ENCODE measurements around the gene TOB1.
"Not testable (repeated sequence)": the region's sequence is repeated elsewhere in the genome, so short reads cannot be mapped to it uniquely, and the experiment has no call there.

The TOB1 gene

DNA sequence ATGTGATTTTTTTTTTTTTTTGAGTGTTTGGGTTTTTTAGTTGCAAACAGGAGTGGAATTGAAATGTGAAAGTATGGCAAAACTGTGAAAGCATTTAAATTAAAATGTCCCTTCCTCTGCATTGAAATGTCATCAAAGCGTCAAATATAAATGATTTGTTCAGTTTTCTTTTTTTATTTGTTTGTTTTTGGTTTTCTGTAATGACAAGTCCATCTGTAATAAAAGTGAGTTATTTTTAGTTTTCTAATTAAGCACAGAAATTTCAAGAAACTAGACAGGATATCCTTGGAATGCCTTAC lies 1.9 kb upstream of the TOB1 start:
- no peak for DNase-seq (ENCODE audit: low spot score)

DNA sequence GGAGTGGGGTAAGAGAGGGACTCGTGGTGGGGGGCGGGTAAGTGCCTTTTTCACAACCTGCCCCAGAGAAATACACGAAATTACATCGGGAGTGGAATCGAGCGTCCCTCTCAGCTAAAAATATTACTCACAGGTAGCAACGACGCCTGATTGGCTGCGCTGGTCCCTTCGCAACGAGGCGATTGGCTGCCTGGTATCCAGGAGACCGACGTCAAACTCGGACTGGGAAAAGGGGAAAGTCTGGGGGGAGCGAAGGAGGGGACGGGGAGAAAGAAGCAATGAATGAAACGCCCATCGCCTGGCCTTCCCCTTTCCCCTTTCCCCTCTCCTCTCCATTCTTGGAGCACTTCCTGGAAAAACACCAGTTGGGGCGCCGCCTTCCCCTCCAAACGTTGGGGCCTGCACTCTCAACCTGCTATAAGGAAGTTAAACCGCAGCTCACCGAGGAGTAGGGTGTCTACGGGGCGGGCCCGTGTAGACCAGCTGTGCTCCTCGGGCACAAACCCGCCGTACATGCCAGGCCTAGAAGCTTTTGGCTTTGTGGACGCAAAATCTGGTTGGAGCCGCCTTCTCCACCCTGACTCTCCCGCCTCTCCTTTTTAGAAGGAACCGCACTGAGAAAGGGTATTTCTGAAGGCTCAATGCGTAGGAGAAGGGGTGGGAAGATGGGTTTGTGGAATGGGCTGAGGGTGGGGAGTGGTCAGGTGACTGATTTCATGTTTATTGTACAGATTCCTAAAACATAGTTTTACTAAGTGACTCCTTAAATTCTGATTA lies 1.4 kb upstream of the TOB1 start:
- peak; percentile 91 for DNase-seq (ENCODE audit: low spot score)

DNA sequence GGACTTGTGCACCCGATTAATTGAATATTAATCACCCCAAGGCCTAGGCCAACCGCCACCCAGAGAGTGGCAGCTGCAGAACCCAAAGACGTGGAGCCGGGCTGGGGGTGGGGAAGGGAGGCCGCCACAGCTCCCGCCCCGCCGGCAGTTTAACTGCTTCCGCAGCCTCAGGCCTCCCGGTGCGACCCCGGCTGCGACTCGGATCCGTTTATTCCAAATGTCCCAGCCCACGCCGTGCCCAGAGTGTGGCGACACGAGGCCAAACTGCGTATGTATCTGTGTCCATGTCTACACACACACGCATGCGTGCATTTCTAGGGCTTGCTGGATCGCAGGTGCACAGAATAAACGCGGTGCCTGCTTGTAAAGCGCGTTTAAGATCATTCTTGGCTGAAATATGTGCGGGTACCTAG lies 802 bp upstream of the TOB1 start:
- DNase-seq (ENCODE audit: low spot score) = no peak

DNA sequence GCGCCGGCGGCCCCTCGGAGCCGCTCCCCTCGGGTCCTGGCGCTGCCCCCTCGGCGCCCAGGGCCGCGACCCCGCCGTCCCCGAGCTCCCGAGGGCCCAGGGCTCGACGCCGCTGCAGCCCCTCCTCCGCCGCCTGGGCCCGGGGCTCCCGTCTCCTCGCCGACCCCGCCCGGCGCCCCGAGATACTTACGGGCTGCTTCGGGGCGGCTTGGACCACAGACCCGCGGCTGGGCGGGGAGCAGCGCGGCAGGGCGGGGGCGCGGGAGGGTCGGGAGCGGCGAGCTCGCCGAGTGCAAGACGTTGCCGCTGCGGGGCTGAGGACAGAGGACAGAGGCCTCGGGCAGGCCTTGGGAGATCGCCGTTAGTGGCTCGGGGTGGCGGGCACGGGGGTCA lies 290 bp downstream of the TOB1 start:
- DNase-seq (ENCODE audit: low spot score) = no peak

DNA sequence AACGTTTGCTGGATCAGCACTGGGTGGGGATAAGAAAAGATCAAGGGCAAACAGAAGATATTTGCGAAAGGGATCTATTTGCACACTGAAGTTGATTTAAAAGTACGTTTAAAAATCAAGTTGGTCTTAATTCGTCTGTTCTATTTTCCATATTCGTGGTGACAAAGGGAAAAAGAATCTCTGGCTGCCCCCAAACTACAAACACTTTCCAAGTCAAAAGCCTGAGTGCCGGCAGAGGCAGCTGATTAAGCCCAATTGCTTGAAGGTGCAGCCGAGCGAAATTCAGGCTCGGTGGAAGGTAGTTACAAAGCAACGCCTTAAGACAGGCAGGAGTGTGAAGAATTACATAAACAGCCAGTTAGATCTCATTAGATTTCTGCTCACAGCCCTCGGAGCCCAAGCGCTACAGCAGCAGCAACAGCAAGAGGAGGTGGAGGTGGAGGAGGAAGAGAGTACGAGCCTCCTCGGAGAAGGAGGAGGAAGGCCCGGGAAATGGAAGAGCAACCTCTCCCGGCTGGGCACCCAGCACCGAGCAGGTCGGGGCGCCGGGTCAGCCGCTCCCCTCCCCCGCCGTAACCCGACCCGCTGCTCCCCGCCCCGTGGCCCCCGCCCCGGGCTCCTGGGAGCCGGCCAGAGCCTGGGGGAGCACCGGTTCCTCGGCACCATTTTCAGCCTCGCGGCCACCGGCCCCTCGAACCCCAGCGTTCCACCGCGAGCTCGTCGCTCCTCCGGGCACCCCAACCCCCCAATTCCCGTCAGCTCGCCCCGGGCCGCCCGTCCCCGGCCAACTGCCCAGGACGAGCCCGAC lies 890 bp downstream of the TOB1 start:
- DNase-seq (ENCODE audit: low spot score) = peak; percentile 74

DNA sequence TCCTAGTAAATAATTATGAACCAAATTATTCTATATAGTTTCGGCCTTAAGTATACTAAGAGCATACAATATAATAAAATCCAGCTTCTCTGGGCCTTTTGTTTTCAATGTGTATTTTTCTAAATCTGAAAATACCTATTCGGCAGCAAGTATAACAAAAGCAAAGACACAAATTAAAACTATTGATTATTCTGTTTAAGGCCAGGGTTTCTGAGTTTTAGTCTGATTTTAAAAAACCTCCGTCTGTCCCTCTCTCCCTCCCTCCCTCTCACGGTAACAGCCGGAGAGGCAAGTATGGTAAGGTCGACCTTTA lies 1.5 kb downstream of the TOB1 start:
- no peak for DNase-seq (ENCODE audit: low spot score)

DNA sequence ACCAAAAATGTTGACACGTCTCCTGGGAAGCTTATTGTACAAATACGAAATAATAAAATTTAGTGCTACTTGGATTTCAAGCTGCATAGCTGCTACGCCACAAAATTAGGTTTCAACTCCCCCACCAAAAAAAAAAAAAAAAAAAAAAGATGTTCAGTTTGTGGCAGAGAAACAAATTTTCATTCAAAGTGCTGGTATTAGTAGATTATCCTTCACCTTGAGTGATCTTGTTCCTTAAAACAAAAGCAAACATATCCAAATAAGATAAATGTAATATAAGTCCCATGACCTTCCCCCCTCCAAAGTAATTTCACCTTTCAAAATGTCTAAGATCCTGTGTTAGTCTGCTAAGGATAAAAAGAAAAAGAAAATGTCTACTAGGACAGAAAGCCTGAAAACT lies 2.2 kb downstream of the TOB1 start:
- no peak for DNase-seq (ENCODE audit: low spot score)

DNA sequence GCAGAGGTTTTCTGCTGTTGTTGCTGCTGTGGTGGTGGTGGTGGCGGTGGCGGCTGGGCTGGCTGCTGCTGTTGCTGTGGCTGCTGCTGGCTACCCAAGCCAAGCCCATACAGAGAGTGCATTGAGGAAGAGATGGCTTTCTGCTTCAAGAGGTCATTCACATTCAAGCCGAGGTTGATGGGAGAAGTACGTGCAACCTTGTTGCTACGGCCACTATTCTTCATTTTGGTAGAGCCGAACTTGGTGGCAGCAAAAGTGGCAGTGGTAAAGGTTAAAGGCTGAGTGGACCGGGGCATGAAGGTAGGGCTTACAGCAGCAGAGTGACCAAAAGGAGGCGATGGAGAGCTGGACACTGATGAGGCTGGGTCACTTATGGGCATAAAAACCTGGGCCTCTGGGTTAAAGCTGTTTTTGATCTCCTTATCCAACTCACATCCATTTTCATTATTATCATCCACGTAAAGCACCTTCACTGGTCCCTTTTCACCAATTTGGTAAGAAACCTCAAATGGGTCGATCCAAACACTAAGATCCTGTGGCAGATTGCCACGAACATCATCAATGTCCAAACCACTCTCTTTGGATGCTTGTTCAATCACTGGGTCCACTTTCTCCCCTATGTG lies 2.8 kb downstream of the TOB1 start:
- DNase-seq (ENCODE audit: low spot score) = peak; percentile 73

DNA sequence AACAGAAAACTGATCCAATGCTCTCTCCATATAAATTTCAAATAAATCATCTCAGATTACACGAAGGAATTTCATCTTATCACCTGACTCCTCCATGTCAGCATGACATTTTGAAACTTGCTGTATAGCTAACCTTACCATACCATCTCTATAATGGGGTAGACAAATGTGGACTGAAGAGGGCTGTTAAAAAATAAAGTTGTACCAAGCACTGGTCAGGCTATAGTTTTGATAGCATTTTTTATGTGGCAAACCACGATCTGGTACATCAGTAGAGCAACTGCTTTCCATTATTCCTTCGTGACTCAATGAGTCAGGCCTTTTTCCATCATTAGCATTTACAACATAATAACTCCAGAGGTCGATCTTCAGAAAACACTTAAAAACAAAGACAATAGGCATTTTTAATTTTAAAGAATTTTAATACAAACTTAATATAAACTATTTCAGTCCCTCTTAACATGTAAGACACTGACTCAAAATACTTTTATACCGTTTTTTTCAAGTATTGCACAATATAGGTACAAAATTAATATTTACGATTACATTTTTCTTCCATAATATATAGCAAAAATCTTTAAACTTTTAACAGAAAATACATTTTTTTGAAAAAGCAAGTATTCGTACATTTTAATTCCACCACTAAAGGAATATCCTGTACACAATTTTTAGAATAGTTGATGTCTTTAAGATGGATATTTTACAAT lies 4.2 kb downstream of the TOB1 start:
- DNase-seq (ENCODE audit: low spot score) = no peak

DNA sequence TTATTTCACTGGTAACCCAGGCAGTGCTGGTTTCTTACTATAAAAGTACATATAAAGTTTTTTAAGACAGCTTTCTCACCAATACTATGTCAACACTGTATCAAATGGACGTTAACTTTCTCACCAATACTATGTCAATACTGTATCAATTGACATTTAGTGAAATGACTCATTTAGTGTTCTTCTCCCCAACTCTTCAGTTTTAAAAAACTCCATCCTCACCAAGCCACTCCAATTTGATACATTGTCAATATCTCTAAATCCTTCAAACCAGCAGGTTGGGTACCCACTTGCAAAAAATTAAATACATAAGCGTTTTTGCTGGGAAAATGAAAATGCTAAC lies 4.8 kb downstream of the TOB1 start:
- no peak for DNase-seq (ENCODE audit: low spot score)

DNA sequence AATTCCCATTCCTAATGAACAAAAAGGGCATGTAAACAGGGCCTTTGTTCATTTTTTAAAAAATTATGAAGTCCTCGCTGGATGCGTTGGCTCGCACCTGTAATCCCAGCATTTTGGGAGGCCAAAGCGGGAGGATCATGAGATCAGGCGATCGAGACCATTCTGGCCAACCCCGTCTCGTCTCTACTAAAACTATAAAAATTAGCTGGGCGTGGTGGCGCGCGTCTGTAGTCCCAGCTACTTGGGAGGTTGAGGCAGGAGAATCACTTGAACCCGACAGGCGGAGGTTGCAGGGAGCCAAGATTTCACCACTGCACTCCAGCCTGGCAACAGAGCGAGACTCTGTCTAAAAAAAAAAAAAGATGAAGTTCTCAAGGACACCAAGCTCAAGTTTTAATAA lies 6.4 kb downstream of the TOB1 start:
- DNase-seq (ENCODE audit: low spot score) = not testable (repeated sequence)

DNA sequence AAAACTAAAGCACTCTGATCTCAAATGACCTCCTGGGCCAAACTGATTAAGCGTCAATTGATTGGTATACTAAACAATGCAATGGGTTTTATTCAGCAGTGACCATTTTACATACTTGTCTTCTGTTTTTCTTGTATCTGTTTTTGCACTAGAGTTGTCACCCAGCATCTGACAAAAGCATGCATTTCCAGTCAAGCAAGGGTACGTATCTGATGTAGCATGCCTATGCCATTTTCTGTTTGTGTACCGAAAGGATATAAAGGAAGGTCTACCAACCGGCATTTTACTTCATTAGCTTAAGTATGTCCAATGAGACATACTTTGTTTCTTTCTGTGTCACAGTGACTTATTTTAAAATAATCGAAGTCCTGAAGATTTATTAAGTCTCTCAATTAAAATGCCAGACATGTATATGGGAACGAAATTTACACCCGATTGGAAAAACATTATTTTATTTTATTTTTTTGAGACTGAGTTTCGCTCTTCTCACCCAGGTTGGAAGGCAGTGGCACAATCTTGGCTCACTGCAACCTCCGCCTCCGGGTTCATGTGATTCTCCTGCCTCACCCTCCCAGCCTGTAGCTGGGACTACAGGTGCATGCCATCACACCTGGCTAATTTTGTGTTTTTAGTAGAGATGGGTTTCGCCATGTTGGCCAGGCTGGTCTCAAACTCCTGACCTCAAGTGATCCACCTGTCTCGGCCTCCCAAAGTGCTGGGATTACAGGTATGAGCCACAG lies 7.5 kb downstream of the TOB1 start:
- DNase-seq (ENCODE audit: low spot score) = no peak

DNA sequence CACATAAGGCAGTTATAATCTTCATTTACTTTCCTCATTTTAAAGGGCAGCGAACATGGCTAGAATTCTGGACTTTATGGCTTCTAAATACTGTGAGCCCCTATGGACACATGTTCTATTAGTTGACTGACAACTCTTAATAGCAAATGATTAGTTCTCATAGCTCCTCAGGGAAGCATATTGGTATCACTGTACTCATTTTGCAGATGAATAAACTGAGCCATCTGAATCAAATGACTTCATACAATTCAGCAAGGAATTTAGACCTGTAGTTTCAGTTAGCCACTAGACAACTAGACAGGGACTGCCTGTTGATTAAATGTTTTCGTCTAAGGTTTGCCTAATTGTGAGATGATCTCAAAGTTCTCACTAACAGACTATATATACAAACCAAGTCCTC lies 9.7 kb downstream of the TOB1 start:
- DNase-seq (ENCODE audit: low spot score) = no peak

DNA sequence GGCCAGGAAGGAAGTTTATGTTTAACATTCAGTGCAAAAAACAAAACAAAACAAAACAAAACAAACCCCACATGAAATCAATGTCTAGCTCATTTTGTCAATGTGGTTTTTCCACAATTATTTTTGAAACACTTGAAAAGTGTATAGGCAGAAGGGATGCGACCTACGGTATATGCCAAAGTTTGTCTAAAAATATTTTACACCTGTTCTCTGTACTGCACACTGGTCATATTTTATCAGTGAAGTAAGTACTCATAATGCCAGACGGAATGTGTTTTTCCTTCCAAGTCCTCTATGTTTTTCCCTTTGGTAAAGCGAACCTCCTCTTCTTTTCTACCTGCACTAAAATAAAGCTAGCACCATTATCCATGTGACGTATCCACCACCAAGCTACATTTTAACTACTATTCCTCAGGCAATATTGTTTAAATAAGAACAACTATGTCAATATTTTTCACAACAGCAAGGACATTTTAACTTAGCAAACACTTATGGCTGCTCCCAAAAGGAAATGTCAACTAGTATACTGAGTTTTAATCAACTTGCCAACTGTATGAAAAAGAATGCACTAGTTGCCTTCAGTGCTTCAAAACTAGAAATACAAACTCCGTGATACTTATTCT lies 10.3 kb downstream of the TOB1 start:
- no peak for DNase-seq (ENCODE audit: low spot score)

DNA sequence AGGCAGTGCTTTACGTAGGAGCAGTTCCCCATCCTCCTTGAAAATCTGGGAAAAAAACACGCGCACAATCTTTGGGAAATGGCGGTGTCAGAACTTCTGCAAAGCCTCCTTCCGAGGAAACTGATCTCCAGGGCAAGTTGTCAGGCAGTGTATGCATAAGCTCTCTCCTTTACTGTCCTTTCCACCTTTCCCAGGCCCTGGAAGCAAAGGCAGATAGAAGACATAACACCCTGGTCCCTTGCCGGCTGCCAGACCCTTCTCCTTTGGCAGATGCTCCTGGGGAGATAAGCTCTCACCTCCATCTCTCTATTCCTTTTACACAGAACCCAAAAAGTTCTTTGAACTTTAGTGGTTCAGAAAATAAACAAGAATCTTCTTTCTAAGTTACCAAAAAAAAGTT lies 12.4 kb downstream of the TOB1 start:
- no peak for DNase-seq (ENCODE audit: low spot score)

DNA sequence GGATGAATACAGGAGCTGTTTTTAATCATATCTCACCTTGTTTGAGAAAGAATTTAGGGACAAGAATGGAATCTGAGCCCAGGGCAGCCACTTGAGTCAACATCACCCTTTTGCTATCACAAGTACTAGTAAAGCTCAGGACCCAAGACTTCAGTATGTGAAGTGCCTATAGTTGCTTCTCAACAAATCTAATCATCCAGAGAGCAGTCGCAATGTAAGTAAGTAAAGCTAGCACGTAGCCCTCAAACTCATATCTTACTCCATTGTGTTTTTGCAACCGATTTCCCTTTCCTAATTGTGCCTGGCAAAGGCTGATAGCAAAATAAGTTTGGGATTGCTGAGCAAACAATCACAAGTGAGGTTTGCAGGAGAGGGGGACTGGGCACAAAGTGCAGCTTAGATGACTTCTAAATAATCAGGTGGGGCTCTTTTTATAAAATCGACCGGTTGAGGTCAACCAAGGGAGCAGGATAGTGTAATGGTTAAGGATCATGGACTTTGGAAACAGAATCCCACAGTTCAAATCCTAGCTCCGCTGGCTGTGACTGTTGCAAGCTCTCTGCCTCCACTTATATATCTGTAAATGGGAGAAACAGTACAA lies 13.0 kb downstream of the TOB1 start:
- DNase-seq (ENCODE audit: low spot score) = no peak

DNA sequence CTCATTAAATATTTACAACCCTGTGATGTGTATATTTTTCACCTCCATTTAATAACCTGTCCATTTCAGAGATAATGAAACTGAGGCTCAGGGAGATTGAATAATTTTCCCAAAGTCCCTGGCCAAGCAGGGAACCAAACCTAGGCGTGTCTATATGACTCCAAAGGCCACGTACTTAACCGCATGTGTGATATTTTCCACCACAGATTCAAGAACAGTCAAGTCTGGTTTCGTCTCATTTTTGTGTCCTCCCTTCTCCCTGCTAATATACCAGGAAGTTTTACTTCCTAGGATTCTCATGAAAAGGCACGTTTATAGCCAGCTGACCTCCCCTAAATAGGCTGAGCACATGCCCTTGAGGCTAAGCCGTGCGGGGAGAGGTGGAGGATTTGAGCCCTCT lies 15.5 kb downstream of the TOB1 start:
- no peak for DNase-seq (ENCODE audit: low spot score)

DNA sequence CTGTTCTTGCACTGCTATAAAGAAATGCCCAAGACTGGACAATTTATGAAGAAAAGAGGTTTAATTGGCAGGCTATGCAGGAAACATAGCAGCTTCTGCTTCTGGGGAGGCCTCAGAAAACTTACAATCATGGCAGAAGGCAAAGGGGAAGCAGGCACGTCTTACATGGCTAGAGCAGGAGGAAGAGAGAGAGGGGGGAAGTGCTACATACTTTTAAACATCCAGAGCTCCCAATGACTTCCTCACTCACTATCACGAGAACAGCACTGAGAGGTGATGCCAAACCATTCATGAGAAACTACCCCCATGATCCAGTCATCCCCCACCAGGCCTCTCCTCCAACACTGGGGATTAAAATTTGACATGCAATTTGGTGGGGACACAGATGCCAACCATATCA lies 17.4 kb downstream of the TOB1 start:
- no peak for DNase-seq (ENCODE audit: low spot score)

DNA sequence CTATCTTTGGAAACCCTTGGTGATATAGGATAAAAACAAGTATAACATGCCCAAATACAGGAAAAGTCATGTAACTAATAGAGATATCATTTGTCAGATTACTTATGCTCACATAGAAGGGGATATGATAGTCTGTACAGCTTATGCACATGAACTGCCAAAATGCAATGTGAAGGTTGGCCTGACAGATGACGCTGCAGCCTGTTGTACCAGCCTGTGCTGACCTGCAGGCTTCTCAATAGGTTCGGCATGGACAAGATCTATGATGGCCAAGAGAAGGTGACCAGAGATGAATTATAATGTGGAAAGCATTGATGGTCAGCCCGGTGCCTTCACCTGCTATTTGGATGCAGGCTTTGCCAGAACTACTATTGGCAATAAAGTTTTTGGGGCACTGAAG lies 18.1 kb downstream of the TOB1 start:
- no peak for DNase-seq (ENCODE audit: low spot score)

DNA sequence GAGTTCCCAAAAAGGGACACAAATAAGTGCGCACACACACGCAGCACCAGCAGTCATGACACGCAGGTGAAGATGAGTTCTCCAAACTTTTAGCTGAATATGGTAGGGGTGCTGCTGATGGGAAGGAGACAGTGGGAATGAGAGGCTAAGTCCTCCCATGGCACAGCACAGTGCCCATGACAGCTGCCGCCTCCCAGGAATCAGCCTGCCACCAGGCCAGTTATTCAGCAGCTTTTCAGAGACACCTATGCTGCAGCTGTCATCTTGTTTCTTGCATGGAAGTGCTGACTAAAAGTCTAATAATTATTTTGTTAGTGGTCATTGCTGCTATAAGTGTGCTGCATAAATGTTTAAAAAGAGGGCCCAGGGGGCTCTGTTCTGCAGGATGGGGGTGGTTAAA lies 18.6 kb downstream of the TOB1 start:
- no peak for DNase-seq (ENCODE audit: low spot score)
